ENCODE data around the gene GPR68. TPM values are rescaled to one million over a fixed set of nuclear protein-coding genes. Genes with fewer than 3 reads are reported as not detected.
A peak's percentile ranks its signal among the peaks of the same experiment; 100 is the strongest.

The GPR68 gene
- total and polyA plus RNA-seq, 2 of the 4 experiments (the other 2 are of a cell fraction), result 0.72 to 0.94 TPM

DNA sequence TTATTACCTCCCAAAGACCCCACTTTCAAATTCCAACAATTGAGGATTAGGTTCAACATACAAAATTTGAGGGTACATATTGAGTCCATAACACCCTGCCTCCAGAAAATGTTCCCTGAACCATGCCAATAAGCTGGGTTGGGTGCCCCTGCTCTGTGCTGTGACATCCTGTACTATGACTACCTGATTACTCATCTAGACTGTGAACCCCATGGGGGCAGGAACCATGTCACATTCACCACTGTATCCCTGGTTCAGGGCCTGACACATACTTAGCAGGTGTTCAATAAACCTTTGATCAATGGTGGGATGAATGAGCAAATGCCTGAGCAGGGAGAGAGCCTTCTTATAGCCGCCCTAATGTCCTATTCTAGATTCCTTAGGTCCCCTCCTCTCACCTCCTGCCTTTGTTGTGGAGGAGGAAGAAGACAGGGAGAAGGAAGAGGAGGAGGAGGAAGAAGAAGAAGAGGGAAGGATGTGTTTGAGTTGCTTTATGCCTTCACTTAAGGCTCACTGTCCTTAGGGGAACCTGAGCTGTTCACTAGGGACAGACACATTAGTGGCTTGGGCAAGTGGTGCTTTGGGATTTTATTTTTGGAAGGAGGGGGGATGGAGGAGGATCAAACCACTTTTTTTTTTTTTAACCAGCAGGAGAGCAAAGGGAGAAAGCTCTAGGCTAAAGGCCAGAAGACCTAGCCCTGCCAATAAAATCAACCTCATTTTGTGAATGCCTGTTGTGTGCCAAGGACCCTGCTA is 21.3 kb downstream of the GPR68 start:
- H4K8ac ChIP-seq (ENCODE audit: low read depth in 2 of 2, low read length in 2 of 2), result no peak overlapping the region
- H4K91ac ChIP-seq (ENCODE audit: insufficient read depth, low read depth, low read length), result no peak overlapping the region
- ChIA-PET CTCF (no interaction called here), POLR2A (ENCODE audit: unreplicated experiment) (no interaction called here)
- no peak overlapping the region for H3K4me2 ChIP-seq (ENCODE audit: low read depth, low read length)
- no peak overlapping the region for H2BK20ac ChIP-seq (ENCODE audit: low read depth, low read length)
- H2BK15ac ChIP-seq (ENCODE audit: low read depth, low read length), result no peak overlapping the region
- no peak overlapping the region for H3K9ac ChIP-seq (ENCODE audit: low read depth, low read length)
- peak overlapping the region; percentile 58; the same call in 1 of the 2 replicates for H2AK5ac ChIP-seq (ENCODE audit: low read depth, low read length)
- no peaks in the 10 kb centered on the region for H4K20me1 ChIP-seq (ENCODE audit: insufficient read depth, low read length)
- H3K23ac ChIP-seq (ENCODE audit: low read depth, low read length), result no peak overlapping the region
- DNase-seq, result no peak
- H2BK5ac ChIP-seq (ENCODE audit: low read depth, low read length, poor library complexity, severe bottlenecking), result no peak overlapping the region
- no peak overlapping the region for H3K4me3 ChIP-seq (ENCODE audit: insufficient read depth, low read depth, low read length)
- WGBS, 2 experiments (ENCODE audit: extremely low coverage in 2 of 2, insufficient read length in 1 of 2), result no CpG with 5 or more reads among the region's 1 CpG
- intact Hi-C loops (cut with micrococcal nuclease) (no loop called here), dilution Hi-C loops (cut with HindIII; ENCODE audit: low sequenced_read_pairs, unreplicated experiment) (no loop called here), in situ Hi-C loops (cut with MboI; ENCODE audit: low sequenced_read_pairs) (no loop called here)
- ATAC-seq (ENCODE audit: low read depth), result no peak
- H4K5ac ChIP-seq (ENCODE audit: low read depth, low read length), result no peak overlapping the region
- no peak overlapping the region for H3K27ac ChIP-seq (ENCODE audit: insufficient read depth, low read length)
- H3K18ac ChIP-seq (ENCODE audit: low read depth, low read length), result no peak overlapping the region
- no peak overlapping the region for H3K56ac ChIP-seq (ENCODE audit: extremely low read depth, insufficient read depth, low read length)
- H3K4ac ChIP-seq (ENCODE audit: low read depth, low read length), result no peak overlapping the region
- BruUV-seq (replicated peaks), result no TSS peak
- peaks cover 3% of the 10 kb centered on the region for H3K4me1 ChIP-seq (ENCODE audit: control insufficient read depth, insufficient read depth, low read length)
- no peak overlapping the region; the same call in 1 of the 2 replicates for H3K14ac ChIP-seq (replicated peaks; ENCODE audit: low read depth, low read length)
- H3K79me1 ChIP-seq (ENCODE audit: low read depth in 1 of 2, low read length in 2 of 2), result no peaks in the 10 kb centered on the region
- peaks cover 8% of the 10 kb centered on the region; the same call in 1 of the 2 replicates for H3K9me1 ChIP-seq (ENCODE audit: insufficient read depth, low read length)
- peaks cover 3% of the 10 kb centered on the region; the same call in 1 of the 2 replicates for H3K9me3 ChIP-seq (ENCODE audit: control insufficient read depth, insufficient read depth, low read length)
- H2BK120ac ChIP-seq (ENCODE audit: low read depth, low read length), result no peak overlapping the region
- no peak overlapping the region for H2AK9ac ChIP-seq (replicated peaks; ENCODE audit: low read depth, low read length, poor library complexity)
- no peaks in the 10 kb centered on the region for H3K27me3 ChIP-seq (ENCODE audit: control insufficient read depth, insufficient read depth, low read length)
- H2AFZ ChIP-seq (replicated peaks; ENCODE audit: low read length, poor library complexity), result no peak overlapping the region
- TF ChIP-seq SMC3 (IDR thresholded peaks at IDR 0.05; ENCODE audit: low read depth, low read length) (no peak), MAFK (IDR thresholded peaks at IDR 0.05; ENCODE audit: low read depth, low read length) (no peak), FOS (IDR thresholded peaks at IDR 0.05; ENCODE audit: low read depth, low read length) (no peak), CEBPB (IDR thresholded peaks at IDR 0.05; ENCODE audit: low read depth, low read length) (no peak), RAD21 (IDR thresholded peaks at IDR 0.05; ENCODE audit: low read length) (no peak), MAZ (IDR thresholded peaks at IDR 0.05; ENCODE audit: borderline replicate concordance, low read depth, low read length) (no peak), RFX5 (IDR thresholded peaks at IDR 0.05; ENCODE audit: low read depth, low read length) (no peak), RCOR1 (IDR thresholded peaks at IDR 0.05; ENCODE audit: insufficient replicate concordance, low read length) (no peak), POLR2A (IDR thresholded peaks at IDR 0.05; ENCODE audit: low read depth, low read length) (no peak)
- TF ChIP-seq, protein P1, sequence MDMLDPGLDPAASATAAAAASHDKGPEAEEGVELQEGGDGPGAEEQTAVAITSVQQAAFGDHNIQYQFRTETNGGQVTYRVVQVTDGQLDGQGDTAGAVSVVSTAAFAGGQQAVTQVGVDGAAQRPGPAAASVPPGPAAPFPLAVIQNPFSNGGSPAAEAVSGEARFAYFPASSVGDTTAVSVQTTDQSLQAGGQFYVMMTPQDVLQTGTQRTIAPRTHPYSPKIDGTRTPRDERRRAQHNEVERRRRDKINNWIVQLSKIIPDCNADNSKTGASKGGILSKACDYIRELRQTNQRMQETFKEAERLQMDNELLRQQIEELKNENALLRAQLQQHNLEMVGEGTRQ (IDR thresholded peaks at IDR 0.05; ENCODE audit: low read depth, low read length), result no peak
- TF ChIP-seq, protein P2, sequence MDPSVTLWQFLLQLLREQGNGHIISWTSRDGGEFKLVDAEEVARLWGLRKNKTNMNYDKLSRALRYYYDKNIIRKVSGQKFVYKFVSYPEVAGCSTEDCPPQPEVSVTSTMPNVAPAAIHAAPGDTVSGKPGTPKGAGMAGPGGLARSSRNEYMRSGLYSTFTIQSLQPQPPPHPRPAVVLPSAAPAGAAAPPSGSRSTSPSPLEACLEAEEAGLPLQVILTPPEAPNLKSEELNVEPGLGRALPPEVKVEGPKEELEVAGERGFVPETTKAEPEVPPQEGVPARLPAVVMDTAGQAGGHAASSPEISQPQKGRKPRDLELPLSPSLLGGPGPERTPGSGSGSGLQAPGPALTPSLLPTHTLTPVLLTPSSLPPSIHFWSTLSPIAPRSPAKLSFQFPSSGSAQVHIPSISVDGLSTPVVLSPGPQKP (IDR thresholded peaks at IDR 0.05; ENCODE audit: borderline replicate concordance, low read depth, low read length), result no peak
- H3K36me3 ChIP-seq (ENCODE audit: control insufficient read depth, insufficient read depth, low read length), result peaks cover 1% of the 10 kb centered on the region; the same call in 1 of the 2 replicates

Data from IMR-90 (cell line).